ENCODE measurements around the gene BRK1.
"Not testable (repeated sequence)": the region's sequence is repeated elsewhere in the genome, so short reads cannot be mapped to it uniquely, and the experiment has no call there.

BRK1 gene

DNA sequence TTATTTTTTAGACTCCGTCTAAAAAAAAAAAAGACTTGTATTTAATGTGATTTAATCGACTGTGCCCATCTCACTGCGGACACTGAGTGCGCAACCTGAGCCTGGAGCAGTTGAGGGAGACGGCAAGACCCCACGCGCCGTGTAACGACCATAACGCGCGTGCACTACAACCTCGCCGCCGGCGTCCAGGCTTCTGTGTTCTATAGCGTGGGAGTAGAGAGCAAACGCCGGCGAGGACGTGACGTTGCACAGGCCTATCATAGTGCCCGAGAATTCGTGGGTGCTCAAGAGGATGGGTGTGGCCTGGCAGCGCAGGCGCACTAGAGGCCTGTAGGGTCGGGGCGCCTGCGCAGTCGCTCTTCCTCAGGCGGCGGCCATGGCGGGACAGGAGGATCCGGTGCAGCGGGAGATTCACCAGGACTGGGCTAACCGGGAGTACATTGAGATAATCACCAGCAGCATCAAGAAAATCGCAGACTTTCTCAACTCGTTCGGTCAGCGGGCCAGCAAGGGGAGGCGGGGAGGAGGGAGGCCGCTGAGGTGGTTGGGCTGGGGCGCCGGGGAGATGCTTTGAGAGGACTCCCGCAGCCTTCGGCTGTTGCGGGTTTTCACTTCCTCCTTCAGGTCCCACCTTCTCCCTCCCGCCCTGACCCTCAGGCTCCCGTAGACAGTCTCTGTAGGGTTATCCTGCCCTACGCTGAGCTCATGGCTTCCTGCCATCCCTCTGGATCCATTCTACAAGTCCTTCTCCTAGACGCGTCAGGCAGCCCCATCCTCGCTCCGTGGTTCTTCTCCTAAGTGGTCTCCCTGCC is at the start of gene BRK1 (continued):
- TF ChIP-seq, protein P1, sequence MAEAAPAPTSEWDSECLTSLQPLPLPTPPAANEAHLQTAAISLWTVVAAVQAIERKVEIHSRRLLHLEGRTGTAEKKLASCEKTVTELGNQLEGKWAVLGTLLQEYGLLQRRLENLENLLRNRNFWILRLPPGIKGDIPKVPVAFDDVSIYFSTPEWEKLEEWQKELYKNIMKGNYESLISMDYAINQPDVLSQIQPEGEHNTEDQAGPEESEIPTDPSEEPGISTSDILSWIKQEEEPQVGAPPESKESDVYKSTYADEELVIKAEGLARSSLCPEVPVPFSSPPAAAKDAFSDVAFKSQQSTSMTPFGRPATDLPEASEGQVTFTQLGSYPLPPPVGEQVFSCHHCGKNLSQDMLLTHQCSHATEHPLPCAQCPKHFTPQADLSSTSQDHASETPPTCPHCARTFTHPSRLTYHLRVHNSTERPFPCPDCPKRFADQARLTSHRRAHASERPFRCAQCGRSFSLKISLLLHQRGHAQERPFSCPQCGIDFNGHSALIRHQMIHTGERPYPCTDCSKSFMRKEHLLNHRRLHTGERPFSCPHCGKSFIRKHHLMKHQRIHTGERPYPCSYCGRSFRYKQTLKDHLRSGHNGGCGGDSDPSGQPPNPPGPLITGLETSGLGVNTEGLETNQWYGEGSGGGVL (tag by site-specific recombination; IDR thresholded peaks at IDR 0.05) = peak; percentile 50
- no peak for TF ChIP-seq ZNF549 (tag by site-specific recombination; IDR thresholded peaks at IDR 0.05)
- TF ChIP-seq ZNF776 (tag by site-specific recombination; IDR thresholded peaks at IDR 0.05; ENCODE audit: borderline replicate concordance) = no peak
- TF ChIP-seq ZEB2 (tag by site-specific recombination; IDR thresholded peaks at IDR 0.05) = peak; percentile 65; the same call in 1 of the 2 replicates
- TF ChIP-seq KLF16 (tag by site-specific recombination; IDR thresholded peaks at IDR 0.05) = no peak
- TF ChIP-seq ZNF24 (tag by site-specific recombination; IDR thresholded peaks at IDR 0.05) = no peak
- peak; percentile 61 for TF ChIP-seq SP2 (tag by site-specific recombination; IDR thresholded peaks at IDR 0.05)
- TF ChIP-seq ZNF660 (tag by site-specific recombination; IDR thresholded peaks at IDR 0.05) = peak; percentile 19; the same call in 1 of the 2 replicates
- TF ChIP-seq, protein P2, sequence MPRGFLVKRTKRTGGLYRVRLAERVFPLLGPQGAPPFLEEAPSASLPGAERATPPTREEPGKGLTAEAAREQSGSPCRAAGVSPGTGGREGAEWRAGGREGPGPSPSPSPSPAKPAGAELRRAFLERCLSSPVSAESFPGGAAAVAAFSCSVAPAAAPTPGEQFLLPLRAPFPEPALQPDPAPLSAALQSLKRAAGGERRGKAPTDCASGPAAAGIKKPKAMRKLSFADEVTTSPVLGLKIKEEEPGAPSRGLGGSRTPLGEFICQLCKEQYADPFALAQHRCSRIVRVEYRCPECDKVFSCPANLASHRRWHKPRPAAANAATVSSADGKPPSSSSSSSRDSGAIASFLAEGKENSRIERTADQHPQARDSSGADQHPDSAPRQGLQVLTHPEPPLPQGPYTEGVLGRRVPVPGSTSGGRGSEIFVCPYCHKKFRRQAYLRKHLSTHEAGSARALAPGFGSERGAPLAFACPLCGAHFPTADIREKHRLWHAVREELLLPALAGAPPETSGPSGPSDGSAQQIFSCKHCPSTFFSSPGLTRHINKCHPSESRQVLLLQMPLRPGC (tag by site-specific recombination; IDR thresholded peaks at IDR 0.05) = peak; percentile 48; the same call in 1 of the 2 replicates
- TF ChIP-seq, protein P3, sequence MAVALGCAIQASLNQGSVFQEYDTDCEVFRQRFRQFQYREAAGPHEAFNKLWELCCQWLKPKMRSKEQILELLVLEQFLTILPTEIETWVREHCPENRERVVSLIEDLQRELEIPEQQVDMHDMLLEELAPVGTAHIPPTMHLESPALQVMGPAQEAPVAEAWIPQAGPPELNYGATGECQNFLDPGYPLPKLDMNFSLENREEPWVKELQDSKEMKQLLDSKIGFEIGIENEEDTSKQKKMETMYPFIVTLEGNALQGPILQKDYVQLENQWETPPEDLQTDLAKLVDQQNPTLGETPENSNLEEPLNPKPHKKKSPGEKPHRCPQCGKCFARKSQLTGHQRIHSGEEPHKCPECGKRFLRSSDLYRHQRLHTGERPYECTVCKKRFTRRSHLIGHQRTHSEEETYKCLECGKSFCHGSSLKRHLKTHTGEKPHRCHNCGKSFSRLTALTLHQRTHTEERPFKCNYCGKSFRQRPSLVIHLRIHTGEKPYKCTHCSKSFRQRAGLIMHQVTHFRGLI (tag by site-specific recombination; IDR thresholded peaks at IDR 0.05) = peak; percentile 64; the same call in 1 of the 2 replicates
- peak; percentile 66 for TF ChIP-seq SP3 (tag by site-specific recombination; IDR thresholded peaks at IDR 0.05)
- TF ChIP-seq ZNF10 (tag by site-specific recombination; IDR thresholded peaks at IDR 0.05) = no peak

DNA sequence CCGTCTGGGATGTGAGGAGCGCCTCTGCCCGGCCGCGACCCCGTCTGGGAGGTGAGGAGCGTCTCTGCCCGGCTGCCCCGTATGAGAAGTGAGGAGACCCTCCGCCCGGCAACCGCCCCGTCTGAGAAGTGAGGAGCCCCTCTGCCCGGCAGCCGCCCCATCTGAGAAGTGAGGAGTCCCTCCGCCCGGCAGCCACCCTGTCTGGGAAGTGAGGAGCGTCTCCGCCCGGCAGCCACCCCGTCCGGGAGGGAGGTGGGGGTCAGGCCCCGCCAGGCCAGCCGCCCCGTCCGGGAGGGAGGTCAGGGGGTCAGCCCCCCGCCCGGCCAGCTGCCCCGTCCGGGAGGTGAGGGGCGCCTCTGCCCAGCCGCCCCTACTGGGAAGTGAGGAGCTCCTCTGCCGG is 45.4 kb upstream of the BRK1 start:
- H3K4me1 ChIP-seq (ENCODE audit: control insufficient read depth, insufficient read depth, low read length); H3K4me3 ChIP-seq (ENCODE audit: low read depth, low read length); POLR2A ChIA-PET; H3K27ac ChIP-seq (ENCODE audit: extremely low read depth, low read depth, low read length); H3K9me3 ChIP-seq (ENCODE audit: control insufficient read depth, insufficient read depth, low read depth, low read length); CTCF ChIA-PET: not testable (repeated sequence)
- peaks cover 24 to 65% of the 10 kb centered on the region in 2 experiments for H3K36me3 ChIP-seq (ENCODE audit: control insufficient read depth in 2 of 2, insufficient read depth in 1 of 2, low read length in 2 of 2)

DNA sequence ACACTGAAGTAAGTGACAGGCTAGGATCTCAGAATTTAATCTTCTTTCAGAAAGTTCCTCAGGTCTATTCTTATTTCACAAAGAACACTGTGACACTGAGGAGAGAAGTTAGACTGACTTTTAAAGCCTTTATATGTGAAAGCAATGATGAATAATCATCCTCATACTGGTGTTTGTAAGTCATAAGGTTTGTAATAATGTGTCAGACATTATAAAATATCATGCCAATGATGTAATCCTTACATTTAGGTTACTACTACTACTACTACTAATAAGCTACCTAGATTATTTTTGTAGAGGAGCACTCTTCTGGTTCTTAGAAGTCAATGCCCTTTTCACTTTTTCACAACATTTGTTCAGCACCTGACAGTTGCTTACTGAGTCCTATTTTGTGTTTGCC is 40.8 kb upstream of the BRK1 start:
- TF ChIP-seq ZBTB7A (tag by site-specific recombination; IDR thresholded peaks at IDR 0.05; ENCODE audit: low read depth) (no peak), ZNF501 (tag by site-specific recombination; IDR thresholded peaks at IDR 0.05) (no peak), ZNF155 (tag by site-specific recombination; IDR thresholded peaks at IDR 0.05) (no peak), SCRT2 (tag by site-specific recombination; IDR thresholded peaks at IDR 0.05) (no peak), ZNF366 (tag by site-specific recombination; conservative IDR thresholded peaks at IDR 0.05) (no peak)
- TF ChIP-seq, protein P4, sequence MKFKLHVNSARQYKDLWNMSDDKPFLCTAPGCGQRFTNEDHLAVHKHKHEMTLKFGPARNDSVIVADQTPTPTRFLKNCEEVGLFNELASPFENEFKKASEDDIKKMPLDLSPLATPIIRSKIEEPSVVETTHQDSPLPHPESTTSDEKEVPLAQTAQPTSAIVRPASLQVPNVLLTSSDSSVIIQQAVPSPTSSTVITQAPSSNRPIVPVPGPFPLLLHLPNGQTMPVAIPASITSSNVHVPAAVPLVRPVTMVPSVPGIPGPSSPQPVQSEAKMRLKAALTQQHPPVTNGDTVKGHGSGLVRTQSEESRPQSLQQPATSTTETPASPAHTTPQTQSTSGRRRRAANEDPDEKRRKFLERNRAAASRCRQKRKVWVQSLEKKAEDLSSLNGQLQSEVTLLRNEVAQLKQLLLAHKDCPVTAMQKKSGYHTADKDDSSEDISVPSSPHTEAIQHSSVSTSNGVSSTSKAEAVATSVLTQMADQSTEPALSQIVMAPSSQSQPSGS (tag by site-specific recombination; IDR thresholded peaks at IDR 0.05; ENCODE audit: low read depth) = 0 out of 2 replicates have a peak, but pooled peaks have one; percentile 40
- no peak overlapping the region for H3K4me3 ChIP-seq (ENCODE audit: low read depth, low read length)
- ChIA-PET POLR2A (no interaction called here), CTCF (no interaction called here)
- H3K36me3 ChIP-seq (ENCODE audit: control insufficient read depth in 2 of 2, insufficient read depth in 1 of 2, low read length in 2 of 2) = peaks cover 46 to 63% of the 10 kb centered on the region in 2 experiments
- H3K9me3 ChIP-seq (ENCODE audit: control insufficient read depth, insufficient read depth, low read depth, low read length) = no peaks in the 10 kb centered on the region
- no peaks in the 10 kb centered on the region for H3K4me1 ChIP-seq (ENCODE audit: control insufficient read depth, insufficient read depth, low read length)
- H3K27ac ChIP-seq (ENCODE audit: extremely low read depth, low read depth, low read length) = no peak overlapping the region

Data from HEK293 (cell line).